HepG2 (cell line): Measurements from ENCODE around the gene PSMD4. TPM values are rescaled to one million over a fixed set of nuclear protein-coding genes. Genes with fewer than 3 reads are reported as not detected.
A peak's percentile ranks its signal among the peaks of the same experiment; 100 is the strongest.

Experiments
- DR1 ChIP-seq: sonication (generic); formaldehyde crosslinking; IDR thresholded peaks from 2 replicates; pipeline ENCODE4 v1.8.0; 2021; ENCODE audit warnings: mild to moderate bottlenecking, missing genetic modification reagents, inconsistent platforms
- EED ChIP-seq: sonication (generic); formaldehyde crosslinking; IDR thresholded peaks from 2 replicates; pipeline ENCODE4 v1.5.0; 2020; ENCODE audit warnings: mild to moderate bottlenecking, missing genetic modification reagents
- HNRNPL ChIP-seq: fragments of 200-400 bp; formaldehyde crosslinking; IDR thresholded peaks from 2 replicates; pipeline ENCODE4 v1.6.1; 2017; ENCODE audit warnings: mild to moderate bottlenecking, low read depth, low read length
- HOXA9 ChIP-seq: sonication (generic); formaldehyde crosslinking; IDR thresholded peaks from 2 replicates; pipeline ENCODE4 v1.8.1; 2022; ENCODE audit warnings: missing genetic modification reagents, mild to moderate bottlenecking, moderate library complexity, borderline replicate concordance
- JARID2 ChIP-seq: sonication (generic); formaldehyde crosslinking; IDR thresholded peaks from 2 replicates; pipeline ENCODE4 v1.8.1; 2023; ENCODE audit warnings: missing genetic modification reagents, inconsistent platforms; ENCODE audit not compliant: insufficient replicate concordance
- MTA1 ChIP-seq: sonication (generic); formaldehyde crosslinking; IDR thresholded peaks from 2 replicates; pipeline ENCODE4 v1.4.0; 2020; ENCODE audit warnings: missing genetic modification reagents, mild to moderate bottlenecking, borderline replicate concordance
- RBM22 ChIP-seq: fragments of 200-400 bp; formaldehyde crosslinking; optimal IDR thresholded peaks from 2 replicates; pipeline ENCODE3; 2017; ENCODE audit warnings: mild to moderate bottlenecking, low read length, moderate library complexity
- RBM39 ChIP-seq: fragments of 200-400 bp; formaldehyde crosslinking; IDR thresholded peaks from one replicate; pipeline ENCODE4 v1.6.1; 2018; ENCODE audit warnings: antibody characterized with exemption, mild to moderate bottlenecking, low read depth, low read length; ENCODE audit not compliant: poor library complexity, severe bottlenecking
- TBL1XR1 ChIP-seq: fragments of 150-350 bp; IDR thresholded peaks from 2 replicates; pipeline ENCODE4 v1.6.1; 2014; ENCODE audit warnings: borderline replicate concordance, low read length; ENCODE audit not compliant: partially characterized antibody
- ZC3H13 ChIP-seq: sonication (generic); formaldehyde crosslinking; IDR thresholded peaks from 2 replicates; pipeline ENCODE4 v1.8.1; 2023; ENCODE audit warnings: mild to moderate bottlenecking, missing genetic modification reagents, moderate library complexity
- ZSCAN29 ChIP-seq: sonication (generic); formaldehyde crosslinking; conservative IDR thresholded peaks from 2 replicates; pipeline ENCODE4 v1.4.0; 2020; ENCODE audit warnings: mild to moderate bottlenecking, missing genetic modification reagents
- polyA plus RNA-seq, 8 experiments: library from polyadenylated mRNA; depleted of rRNA in 3 of 8; stranded (reverse) in 7 of 8; unstranded in 1 of 8; fragments of >200 nt; fragmentation: Illumina TruSeq in 4 of 8; extraction: Trizol in 4 of 8; gene quantifications; 2 replicates each; pipeline versions ENCODE4 v1.2.1 to v1.2.3, GENCODE V29; 2011 to 2016; ENCODE audit warnings: low read depth in 4 of 8, missing spikeins in 1 of 8, mixed read lengths in 1 of 8; ENCODE audit not compliant: insufficient read depth in 1 of 8
- total RNA-seq, 5 experiments: library from RNA; depleted of rRNA; stranded (reverse); fragments of >200 nt; fragmentation: Illumina TruSeq; extraction: Trizol; gene quantifications; 2 replicates each; pipeline ENCODE4 v1.2.3, GENCODE V29; 2016; ENCODE audit warnings: low read depth in 1 of 5
- TF ChIP-seq, protein P1 (sequence below): sonication (generic); formaldehyde crosslinking; IDR thresholded peaks from 2 replicates; pipeline ENCODE4 v1.4.0; 2020; ENCODE audit warnings: missing genetic modification reagents
- TF ChIP-seq, protein P2 (sequence below): sonication (generic); formaldehyde crosslinking; IDR thresholded peaks from 2 replicates; pipeline ENCODE4 v1.5.1; 2020; ENCODE audit warnings: missing genetic modification reagents, mild to moderate bottlenecking, borderline replicate concordance
- TF ChIP-seq, protein P3 (sequence below): sonication (generic); formaldehyde crosslinking; IDR thresholded peaks from 2 replicates; pipeline ENCODE4 v1.8.1; 2023; ENCODE audit warnings: mild to moderate bottlenecking, moderate library complexity, missing genetic modification reagents
- TF ChIP-seq, protein P4 (sequence below): sonication (generic); formaldehyde crosslinking; IDR thresholded peaks from 2 replicates; pipeline ENCODE4 v1.4.0; 2020; ENCODE audit warnings: missing genetic modification reagents
- TF ChIP-seq, protein P5 (sequence below): sonication (generic); formaldehyde crosslinking; IDR thresholded peaks from 2 replicates; pipeline ENCODE4 v1.4.0; 2020; ENCODE audit warnings: mild to moderate bottlenecking, missing genetic modification reagents
- TF ChIP-seq, protein P6 (sequence below): sonication (generic); formaldehyde crosslinking; IDR thresholded peaks from 2 replicates; pipeline ENCODE4 v1.8.1; 2023; ENCODE audit warnings: mild to moderate bottlenecking, missing genetic modification reagents, borderline replicate concordance

PSMD4 gene
- total and polyA plus RNA-seq, 2 of the 13 experiments (the other 11 are each of a cell fraction or from before 2014, with no cell fraction given): 194 to 243 TPM

DNA sequence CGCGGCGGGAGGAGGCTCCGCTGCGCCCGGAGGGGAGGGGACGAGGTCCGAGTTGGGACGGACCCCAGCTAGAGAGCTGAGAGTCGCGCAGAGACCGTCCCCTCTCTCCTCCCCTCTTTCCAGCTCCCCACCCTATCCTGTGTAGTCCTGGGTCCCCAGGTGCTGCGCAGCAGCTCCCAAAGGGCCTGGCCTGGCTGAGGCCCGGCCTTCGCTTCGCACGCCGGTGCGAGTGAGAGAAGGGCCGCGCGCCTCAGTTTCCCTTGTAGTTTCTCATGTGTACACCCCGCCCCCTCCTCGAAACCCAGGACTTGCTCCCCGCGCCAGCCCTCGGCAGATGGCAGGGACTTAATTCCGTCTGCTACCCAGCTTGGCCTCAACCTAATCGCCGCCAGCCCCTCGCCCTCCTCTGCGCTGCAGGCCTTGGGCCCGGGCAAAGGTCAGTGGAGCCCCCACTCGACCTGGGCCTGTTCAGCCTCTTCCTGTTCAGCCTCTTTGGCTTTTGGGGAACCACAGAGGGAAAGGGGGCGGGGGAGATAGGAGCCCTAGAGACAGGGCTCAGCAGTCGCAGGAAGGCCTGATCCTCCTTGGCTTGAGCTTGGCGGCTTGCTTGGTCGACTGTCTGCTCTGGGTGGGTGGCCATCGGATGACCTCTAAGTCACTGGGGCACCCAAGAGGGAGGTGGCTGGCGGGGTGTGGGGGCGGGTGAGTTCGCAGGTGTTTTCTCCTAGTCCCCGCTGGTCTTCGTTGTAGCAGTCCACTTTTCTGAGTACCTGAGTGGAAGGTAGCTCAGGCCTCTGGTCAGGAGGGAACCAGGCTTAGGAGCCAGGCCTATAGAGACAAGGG lies 28.6 kb downstream of the PSMD4 start (continued):
- TF ChIP-seq ZSCAN29 (CRISPR knock-in tag) (0 out of 2 replicates have a peak, but pooled peaks have one; percentile 18), RBM39 (no peak), EED (peak; percentile 72), ZC3H13 (CRISPR knock-in tag) (peak; percentile 76; the same call in 1 of the 2 replicates), RBM22 (no peak), MTA1 (peak; percentile 16; the same call in 1 of the 2 replicates), DR1 (CRISPR knock-in tag) (0 out of 2 replicates have a peak, but pooled peaks have one; percentile 32), JARID2 (CRISPR knock-in tag) (no peak), TBL1XR1 (no peak), HNRNPL (no peak), HOXA9 (CRISPR knock-in tag) (peak; percentile 82; the same call in 1 of the 2 replicates)
- TF ChIP-seq, protein P1, sequence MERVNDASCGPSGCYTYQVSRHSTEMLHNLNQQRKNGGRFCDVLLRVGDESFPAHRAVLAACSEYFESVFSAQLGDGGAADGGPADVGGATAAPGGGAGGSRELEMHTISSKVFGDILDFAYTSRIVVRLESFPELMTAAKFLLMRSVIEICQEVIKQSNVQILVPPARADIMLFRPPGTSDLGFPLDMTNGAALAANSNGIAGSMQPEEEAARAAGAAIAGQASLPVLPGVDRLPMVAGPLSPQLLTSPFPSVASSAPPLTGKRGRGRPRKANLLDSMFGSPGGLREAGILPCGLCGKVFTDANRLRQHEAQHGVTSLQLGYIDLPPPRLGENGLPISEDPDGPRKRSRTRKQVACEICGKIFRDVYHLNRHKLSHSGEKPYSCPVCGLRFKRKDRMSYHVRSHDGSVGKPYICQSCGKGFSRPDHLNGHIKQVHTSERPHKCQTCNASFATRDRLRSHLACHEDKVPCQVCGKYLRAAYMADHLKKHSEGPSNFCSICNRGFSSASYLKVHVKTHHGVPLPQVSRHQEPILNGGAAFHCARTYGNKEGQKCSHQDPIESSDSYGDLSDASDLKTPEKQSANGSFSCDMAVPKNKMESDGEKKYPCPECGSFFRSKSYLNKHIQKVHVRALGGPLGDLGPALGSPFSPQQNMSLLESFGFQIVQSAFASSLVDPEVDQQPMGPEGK (CRISPR knock-in tag): peak; percentile 64; the same call in 1 of the 2 replicates
- TF ChIP-seq, protein P2, sequence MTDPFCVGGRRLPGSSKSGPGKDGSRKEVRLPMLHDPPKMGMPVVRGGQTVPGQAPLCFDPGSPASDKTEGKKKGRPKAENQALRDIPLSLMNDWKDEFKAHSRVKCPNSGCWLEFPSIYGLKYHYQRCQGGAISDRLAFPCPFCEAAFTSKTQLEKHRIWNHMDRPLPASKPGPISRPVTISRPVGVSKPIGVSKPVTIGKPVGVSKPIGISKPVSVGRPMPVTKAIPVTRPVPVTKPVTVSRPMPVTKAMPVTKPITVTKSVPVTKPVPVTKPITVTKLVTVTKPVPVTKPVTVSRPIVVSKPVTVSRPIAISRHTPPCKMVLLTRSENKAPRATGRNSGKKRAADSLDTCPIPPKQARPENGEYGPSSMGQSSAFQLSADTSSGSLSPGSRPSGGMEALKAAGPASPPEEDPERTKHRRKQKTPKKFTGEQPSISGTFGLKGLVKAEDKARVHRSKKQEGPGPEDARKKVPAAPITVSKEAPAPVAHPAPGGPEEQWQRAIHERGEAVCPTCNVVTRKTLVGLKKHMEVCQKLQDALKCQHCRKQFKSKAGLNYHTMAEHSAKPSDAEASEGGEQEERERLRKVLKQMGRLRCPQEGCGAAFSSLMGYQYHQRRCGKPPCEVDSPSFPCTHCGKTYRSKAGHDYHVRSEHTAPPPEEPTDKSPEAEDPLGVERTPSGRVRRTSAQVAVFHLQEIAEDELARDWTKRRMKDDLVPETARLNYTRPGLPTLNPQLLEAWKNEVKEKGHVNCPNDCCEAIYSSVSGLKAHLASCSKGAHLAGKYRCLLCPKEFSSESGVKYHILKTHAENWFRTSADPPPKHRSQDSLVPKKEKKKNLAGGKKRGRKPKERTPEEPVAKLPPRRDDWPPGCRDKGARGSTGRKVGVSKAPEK: 0 out of 2 replicates have a peak, but pooled peaks have one; percentile 79
- TF ChIP-seq, protein P3, sequence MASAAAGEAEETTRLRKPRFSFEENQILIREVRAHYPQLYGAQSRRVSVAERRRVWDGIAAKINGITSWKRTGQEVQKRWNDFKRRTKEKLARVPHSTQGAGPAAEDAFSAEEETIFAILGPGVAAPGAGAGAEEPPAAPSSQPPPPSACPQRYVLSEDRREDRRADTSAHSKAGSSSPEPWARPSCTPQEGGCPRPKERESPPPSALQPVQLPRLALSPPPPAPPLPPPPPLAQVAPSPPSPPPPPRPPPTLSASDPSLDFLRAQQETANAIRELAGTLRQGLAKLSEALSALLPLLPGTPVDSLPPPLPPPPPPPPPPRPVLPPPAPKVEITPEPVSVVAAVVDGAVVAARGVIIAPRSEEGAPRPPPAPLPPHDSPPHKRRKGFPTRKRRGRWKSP (CRISPR knock-in tag): peak; percentile 30; the same call in 1 of the 2 replicates
- TF ChIP-seq, protein P4, sequence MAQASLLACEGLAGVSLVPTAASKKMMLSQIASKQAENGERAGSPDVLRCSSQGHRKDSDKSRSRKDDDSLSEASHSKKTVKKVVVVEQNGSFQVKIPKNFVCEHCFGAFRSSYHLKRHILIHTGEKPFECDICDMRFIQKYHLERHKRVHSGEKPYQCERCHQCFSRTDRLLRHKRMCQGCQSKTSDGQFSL: 0 out of 2 replicates have a peak, but pooled peaks have one; percentile 48
- TF ChIP-seq, protein P5, sequence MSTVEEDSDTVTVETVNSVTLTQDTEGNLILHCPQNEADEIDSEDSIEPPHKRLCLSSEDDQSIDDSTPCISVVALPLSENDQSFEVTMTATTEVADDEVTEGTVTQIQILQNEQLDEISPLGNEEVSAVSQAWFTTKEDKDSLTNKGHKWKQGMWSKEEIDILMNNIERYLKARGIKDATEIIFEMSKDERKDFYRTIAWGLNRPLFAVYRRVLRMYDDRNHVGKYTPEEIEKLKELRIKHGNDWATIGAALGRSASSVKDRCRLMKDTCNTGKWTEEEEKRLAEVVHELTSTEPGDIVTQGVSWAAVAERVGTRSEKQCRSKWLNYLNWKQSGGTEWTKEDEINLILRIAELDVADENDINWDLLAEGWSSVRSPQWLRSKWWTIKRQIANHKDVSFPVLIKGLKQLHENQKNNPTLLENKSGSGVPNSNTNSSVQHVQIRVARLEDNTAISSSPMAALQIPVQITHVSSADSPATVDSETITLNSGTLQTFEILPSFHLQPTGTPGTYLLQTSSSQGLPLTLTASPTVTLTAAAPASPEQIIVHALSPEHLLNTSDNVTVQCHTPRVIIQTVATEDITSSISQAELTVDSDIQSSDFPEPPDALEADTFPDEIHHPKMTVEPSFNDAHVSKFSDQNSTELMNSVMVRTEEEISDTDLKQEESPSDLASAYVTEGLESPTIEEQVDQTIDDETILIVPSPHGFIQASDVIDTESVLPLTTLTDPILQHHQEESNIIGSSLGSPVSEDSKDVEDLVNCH: no peak
- TF ChIP-seq, protein P6, sequence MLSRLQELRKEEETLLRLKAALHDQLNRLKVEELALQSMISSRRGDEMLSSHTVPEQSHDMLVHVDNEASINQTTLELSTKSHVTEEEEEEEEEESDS (CRISPR knock-in tag): 0 out of 2 replicates have a peak, but pooled peaks have one; percentile 21
